Liver (tissue), 9 donors: ENCODE measurements around the gene NTHL1. TPM values are rescaled to one million over a fixed set of nuclear protein-coding genes. Genes with fewer than 3 reads are reported as not detected.

Source experiments
- DNase-seq: peaks from one replicate; pipeline ENCODE4 v3.0.0-alpha.2; 2017; ENCODE audit warnings: low spot score
- H3K27ac ChIP-seq, 2 donors: one replicate each; pipeline ENCODE4 v1.7.0; 2013; ENCODE audit warnings: inconsistent platforms in 2 of 2, low read length in 2 of 2, control low read depth in 1 of 2, low read depth in 1 of 2, mild to moderate bottlenecking in 1 of 2
- H3K27me3 ChIP-seq, 4 donors: one replicate each; pipeline versions ENCODE4 v1.6.1 to v1.7.0; 2013; ENCODE audit warnings: low read length in 3 of 4, inconsistent platforms in 1 of 4, mild to moderate bottlenecking in 1 of 4, moderate library complexity in 1 of 4; ENCODE audit not compliant: control insufficient read depth in 4 of 4, insufficient read depth in 4 of 4
- H3K36me3 ChIP-seq, 4 donors: one replicate each; pipeline versions ENCODE4 v1.6.1 to v1.7.0; 2013; ENCODE audit warnings: low read length in 3 of 4, mild to moderate bottlenecking in 3 of 4, low read depth in 1 of 4, moderate library complexity in 1 of 4; ENCODE audit not compliant: control insufficient read depth in 4 of 4, insufficient read depth in 3 of 4
- H3K4me1 ChIP-seq, 4 donors: one replicate each; pipeline versions ENCODE4 v1.6.1 to v1.7.0; 2013; ENCODE audit warnings: low read length in 3 of 4, mild to moderate bottlenecking in 3 of 4, moderate library complexity in 1 of 4; ENCODE audit not compliant: control insufficient read depth in 4 of 4, insufficient read depth in 4 of 4
- H3K4me3 ChIP-seq, 3 donors: one replicate each; pipeline versions ENCODE4 v1.6.1 to v1.7.0; 2013; ENCODE audit warnings: low read length in 3 of 3, control low read depth in 1 of 3, low read depth in 1 of 3, mild to moderate bottlenecking in 1 of 3
- H3K9ac ChIP-seq, 2 donors: one replicate each; pipeline ENCODE4 v1.7.0; 2013; ENCODE audit warnings: low read length in 2 of 2, mild to moderate bottlenecking in 2 of 2, moderate library complexity in 2 of 2, control low read depth in 1 of 2, low read depth in 1 of 2
- H3K9me3 ChIP-seq, 4 donors: one replicate each; pipeline versions ENCODE4 v1.6.1 to v1.7.0; 2013; ENCODE audit warnings: low read length in 3 of 4; ENCODE audit not compliant: control insufficient read depth in 4 of 4
- CTCF ChIP-seq: fragments of 150-350 bp; IDR thresholded peaks from 2 replicates; pipeline ENCODE4 v1.5.1; 2017; ENCODE audit warnings: improper control_type of control experiment, low read depth, low read length; ENCODE audit not compliant: missing input control
- EGR1 ChIP-seq, 2 donors: IDR thresholded peaks; 2 replicates each; pipeline ENCODE4 v1.6.1; 2016 to 2018; ENCODE audit warnings: antibody characterized with exemption in 2 of 2, low read depth in 2 of 2
- FOXA1 ChIP-seq: IDR thresholded peaks from 2 replicates; pipeline ENCODE4 v1.6.1; 2016; ENCODE audit warnings: antibody characterized with exemption
- FOXA2 ChIP-seq: IDR thresholded peaks from 2 replicates; pipeline ENCODE4 v1.6.1; 2016; ENCODE audit warnings: antibody characterized with exemption
- HNF4A ChIP-seq, 2 donors: conservative IDR thresholded peaks; 2 replicates each; pipeline ENCODE4 v1.6.1; 2016; ENCODE audit warnings: antibody characterized with exemption in 2 of 2, mild to moderate bottlenecking in 2 of 2
- HNF4G ChIP-seq: IDR thresholded peaks from 2 replicates; pipeline ENCODE4 v1.6.1; 2016; ENCODE audit warnings: antibody characterized with exemption
- JUND ChIP-seq, 2 donors: IDR thresholded peaks; 2 replicates each; pipeline ENCODE4 v1.6.1; 2016; ENCODE audit warnings: antibody characterized with exemption in 2 of 2
- MAX ChIP-seq: IDR thresholded peaks from 2 replicates; pipeline ENCODE4 v1.6.1; 2016; ENCODE audit warnings: antibody characterized with exemption
- NR2F2 ChIP-seq: IDR thresholded peaks from 2 replicates; pipeline ENCODE4 v1.6.1; 2016; ENCODE audit warnings: antibody characterized with exemption
- RAD21 ChIP-seq, 2 donors: IDR thresholded peaks; 2 replicates each; pipeline ENCODE4 v1.6.1; 2016; ENCODE audit warnings: antibody characterized with exemption in 2 of 2, mild to moderate bottlenecking in 2 of 2
- REST ChIP-seq: IDR thresholded peaks from 2 replicates; pipeline ENCODE4 v1.6.1; 2016; ENCODE audit warnings: antibody characterized with exemption, mild to moderate bottlenecking
- RXRA ChIP-seq, 2 donors: IDR thresholded peaks; 2 replicates each; pipeline ENCODE4 v1.6.1; 2017 to 2018; ENCODE audit warnings: antibody characterized with exemption in 2 of 2, mild to moderate bottlenecking in 1 of 2
- SP1 ChIP-seq: IDR thresholded peaks from 2 replicates; pipeline ENCODE4 v1.6.1; 2018; ENCODE audit warnings: antibody characterized with exemption, mild to moderate bottlenecking
- TAF1 ChIP-seq: conservative IDR thresholded peaks from 2 replicates; pipeline ENCODE4 v1.6.1; 2016; ENCODE audit warnings: antibody characterized with exemption, mild to moderate bottlenecking
- YY1 ChIP-seq: IDR thresholded peaks from 2 replicates; pipeline ENCODE4 v1.6.1; 2016; ENCODE audit warnings: antibody characterized with exemption, mild to moderate bottlenecking
- ZBTB33 ChIP-seq: IDR thresholded peaks from 2 replicates; pipeline ENCODE4 v1.6.1; 2016; ENCODE audit warnings: antibody characterized with exemption
- WGBS: extraction: QIAGEN DNeasy Blood & Tissue Kit; methylation state at CpG from one replicate; pipeline ENCODE4 v1.1.7; 2013; 5-methylcytosine and 5-hydroxymethylcytosine counted together
- polyA plus RNA-seq, 2 donors: library from polyadenylated mRNA; stranded (reverse) in 1 of 2; unstranded in 1 of 2; fragments of 200-250 nt in 1 of 2; fragments of >200 nt in 1 of 2; fragmentation: Nextera tagmentation in 1 of 2; extraction: Ambion mirVana in 1 of 2; gene quantifications; one replicate each; pipeline versions ENCODE4 v1.2.1 to v1.2.3, GENCODE V29; 2013 to 2015
- total RNA-seq, 2 donors: library from RNA; depleted of rRNA; stranded (reverse); fragments of >200 nt; gene quantifications; one replicate each; pipeline ENCODE4 v1.2.3, GENCODE V29; 2014
- donor health status: healthy.
- donor health status: healthy.
- donor health status: healthy.
- donor health status: healthy.
- donor health status: healthy.

NTHL1 gene
- total and polyA plus RNA-seq, 4 donors, result 10.4 to 166 (median 19.1) TPM

GRCh38 chr16:2095315-2095853 is 47.8 kb upstream of the NTHL1 start (continued):
- TF ChIP-seq TAF1, result no peak

GRCh38 chr16:2093793-2094192 is 46.2 kb upstream of the NTHL1 start:
- H3K4me3 ChIP-seq, result no peak overlapping the region
- H3K9me3 ChIP-seq, result no peaks in the 10 kb centered on the region
- no peak overlapping the region for H3K9ac ChIP-seq
- no peak overlapping the region for H3K27ac ChIP-seq
- H3K4me1 ChIP-seq, result peaks cover 15 to 32% (median 20%) of the 10 kb centered on the region in 4 donors
- peaks cover 4 to 36% (median 17%) of the 10 kb centered on the region in 4 donors for H3K36me3 ChIP-seq
- WGBS, result 95% methylated on average over 15 of the region's 15 CpGs
- TF ChIP-seq NR2F2, result no peak
- TF ChIP-seq HNF4A (conservative IDR thresholded peaks at IDR 0.05), result no peak
- TF ChIP-seq TAF1, result no peak
- no peak for TF ChIP-seq HNF4G
- TF ChIP-seq JUND (IDR thresholded peaks at IDR 0.05), result no peak
- TF ChIP-seq CTCF, result no peak
- no peaks in the 10 kb centered on the region for H3K27me3 ChIP-seq
- DNase-seq, result no peak

GRCh38 chr16:2092866-2093265 is 45.2 kb upstream of the NTHL1 start:
- TF ChIP-seq FOXA2 (no peak), SP1 (no peak), RAD21 (IDR thresholded peaks at IDR 0.05) (no peak), TAF1 (no peak)
- Histone ChIP-seq H3K9me3 (no peaks in the 10 kb centered on the region), H3K4me1 (peaks cover 16 to 41% (median 26%) of the 10 kb centered on the region in 4 donors), H3K4me3 (no peak overlapping the region), H3K9ac (no peak overlapping the region), H3K27ac (no peak overlapping the region), H3K36me3 (peaks cover 4 to 38% (median 19%) of the 10 kb centered on the region in 4 donors), H3K27me3 (no peaks in the 10 kb centered on the region)
- no peak for DNase-seq
- 87% methylated on average over 13 of the region's 13 CpGs for WGBS

GRCh38 chr16:2092256-2092620 is 44.6 kb upstream of the NTHL1 start:
- Histone ChIP-seq H3K27me3 (no peaks in the 10 kb centered on the region), H3K27ac (no peak overlapping the region), H3K9ac (no peak overlapping the region), H3K4me1 (peaks cover 16 to 48% (median 32%) of the 10 kb centered on the region in 4 donors), H3K4me3 (no peak overlapping the region), H3K36me3 (peaks cover 4 to 38% (median 19%) of the 10 kb centered on the region in 4 donors), H3K9me3 (no peaks in the 10 kb centered on the region)
- TF ChIP-seq HNF4A (conservative IDR thresholded peaks at IDR 0.05), result no peak
- TF ChIP-seq ZBTB33, result no peak
- TF ChIP-seq CTCF, result no peak
- no peak for TF ChIP-seq EGR1 (IDR thresholded peaks at IDR 0.05; ENCODE audit: low read depth in 2 of 2)
- no peak for TF ChIP-seq JUND (IDR thresholded peaks at IDR 0.05)
- no peak for TF ChIP-seq FOXA1
- TF ChIP-seq RAD21 (IDR thresholded peaks at IDR 0.05), result no peak
- no peak for TF ChIP-seq TAF1
- TF ChIP-seq RXRA (IDR thresholded peaks at IDR 0.05), result no peak
- no peak for TF ChIP-seq SP1
- no peak for TF ChIP-seq HNF4G
- no peak for TF ChIP-seq REST
- TF ChIP-seq YY1, result no peak
- no peak for TF ChIP-seq MAX
- TF ChIP-seq FOXA2, result no peak
- WGBS, result 73% methylated on average over 16 of the region's 16 CpGs
- DNase-seq, result no peak
